Mucosa of rectum (tissue), 2 donors: ENCODE data around the gene LEMD3.

ENCODE experiments used
- H3K27ac ChIP-seq, 2 donors: one replicate each; pipeline ENCODE4 v1.7.0; 2013; ENCODE audit warnings: inconsistent platforms in 2 of 2, low read depth in 2 of 2, low read length in 2 of 2
- H3K27me3 ChIP-seq, 2 donors: one replicate each; pipeline ENCODE4 v1.7.0; 2013; ENCODE audit warnings: low read length in 2 of 2; ENCODE audit not compliant: control insufficient read depth in 2 of 2, insufficient read depth in 2 of 2
- H3K36me3 ChIP-seq, 2 donors: one replicate each; pipeline ENCODE4 v1.7.0; 2013; ENCODE audit warnings: low read length in 2 of 2; ENCODE audit not compliant: control insufficient read depth in 2 of 2, insufficient read depth in 2 of 2
- H3K4me1 ChIP-seq, 2 donors: one replicate each; pipeline ENCODE4 v1.7.0; 2013; ENCODE audit warnings: low read length in 2 of 2, mild to moderate bottlenecking in 1 of 2; ENCODE audit not compliant: control insufficient read depth in 2 of 2, insufficient read depth in 2 of 2
- H3K4me3 ChIP-seq, 2 donors: one replicate each; pipeline ENCODE4 v1.7.0; 2013; ENCODE audit warnings: low read length in 2 of 2
- H3K9ac ChIP-seq, 2 donors: one replicate each; pipeline ENCODE4 v1.7.0; 2013; ENCODE audit warnings: low read length in 2 of 2, low read depth in 1 of 2, mild to moderate bottlenecking in 1 of 2
- H3K9me3 ChIP-seq, 2 donors: one replicate each; pipeline ENCODE4 v1.7.0; 2013; ENCODE audit warnings: low read length in 2 of 2; ENCODE audit not compliant: control insufficient read depth in 2 of 2
- donor health status: healthy.
- donor health status: Normal muscosa, but diverticular disease.

The LEMD3 gene

DNA sequence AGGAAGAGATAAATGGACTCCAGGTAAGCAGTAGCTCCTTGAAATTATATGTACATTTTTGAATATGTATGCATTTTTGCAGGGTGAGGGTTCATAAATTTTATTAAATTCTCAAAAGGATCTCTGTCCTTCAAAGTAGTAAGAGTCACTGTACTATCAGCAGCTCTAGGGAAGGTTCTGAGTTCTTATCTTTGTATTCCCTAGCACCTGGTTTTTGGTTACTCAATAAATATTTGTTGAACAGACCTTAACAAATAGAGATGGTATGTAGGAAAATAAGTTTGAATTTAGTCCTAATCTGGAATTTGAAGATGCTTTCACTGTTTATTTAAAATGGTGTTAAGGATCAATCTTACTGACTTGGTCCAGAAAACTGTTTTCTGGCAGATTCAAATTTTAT lies 18.3 kb downstream of the LEMD3 start:
- peaks cover 0 to 10% of the 10 kb centered on the region in 2 donors for H3K4me1 ChIP-seq

DNA sequence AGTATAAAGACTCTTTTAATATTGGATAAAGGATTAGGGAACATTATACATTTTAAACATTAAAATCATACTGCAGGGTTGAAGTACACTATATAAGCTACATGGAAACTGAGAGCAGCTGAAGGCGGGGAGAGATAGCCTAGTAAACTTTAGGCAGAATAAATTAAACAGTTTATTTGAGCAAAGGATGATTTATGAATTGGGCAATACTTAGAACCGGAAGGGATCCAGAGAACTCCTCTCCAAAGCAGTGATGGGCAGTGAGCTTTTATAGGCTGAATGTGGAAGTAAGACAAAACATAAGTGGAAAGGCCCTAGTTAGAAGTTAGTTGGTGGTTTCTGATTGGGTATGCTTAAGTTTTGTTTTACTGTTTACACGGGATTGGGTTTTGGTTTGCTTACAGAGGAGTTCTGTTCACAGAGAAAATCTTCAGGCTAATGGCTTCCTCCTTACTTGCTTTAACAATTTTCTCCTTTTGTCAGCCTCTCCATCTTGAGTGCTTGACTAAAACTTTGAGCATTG lies 18.9 kb downstream of the LEMD3 start:
- Histone ChIP-seq H3K9me3 (no peaks in the 10 kb centered on the region), H3K9ac (no peak overlapping the region), H3K36me3 (no peaks in the 10 kb centered on the region), H3K27me3 (no peaks in the 10 kb centered on the region), H3K4me1 (peaks cover 0 to 16% of the 10 kb centered on the region in 2 donors), H3K27ac (no peak overlapping the region), H3K4me3 (no peak overlapping the region)

More for the DNA sequence above, 18.3 kb downstream of the LEMD3 start:
- H3K4me3 ChIP-seq: no peak overlapping the region
- no peaks in the 10 kb centered on the region for H3K9me3 ChIP-seq
- peaks cover 0 to 1% of the 10 kb centered on the region in 2 donors for H3K36me3 ChIP-seq
- no peaks in the 10 kb centered on the region for H3K27me3 ChIP-seq
- no peak overlapping the region for H3K27ac ChIP-seq
- no peak overlapping the region for H3K9ac ChIP-seq

DNA sequence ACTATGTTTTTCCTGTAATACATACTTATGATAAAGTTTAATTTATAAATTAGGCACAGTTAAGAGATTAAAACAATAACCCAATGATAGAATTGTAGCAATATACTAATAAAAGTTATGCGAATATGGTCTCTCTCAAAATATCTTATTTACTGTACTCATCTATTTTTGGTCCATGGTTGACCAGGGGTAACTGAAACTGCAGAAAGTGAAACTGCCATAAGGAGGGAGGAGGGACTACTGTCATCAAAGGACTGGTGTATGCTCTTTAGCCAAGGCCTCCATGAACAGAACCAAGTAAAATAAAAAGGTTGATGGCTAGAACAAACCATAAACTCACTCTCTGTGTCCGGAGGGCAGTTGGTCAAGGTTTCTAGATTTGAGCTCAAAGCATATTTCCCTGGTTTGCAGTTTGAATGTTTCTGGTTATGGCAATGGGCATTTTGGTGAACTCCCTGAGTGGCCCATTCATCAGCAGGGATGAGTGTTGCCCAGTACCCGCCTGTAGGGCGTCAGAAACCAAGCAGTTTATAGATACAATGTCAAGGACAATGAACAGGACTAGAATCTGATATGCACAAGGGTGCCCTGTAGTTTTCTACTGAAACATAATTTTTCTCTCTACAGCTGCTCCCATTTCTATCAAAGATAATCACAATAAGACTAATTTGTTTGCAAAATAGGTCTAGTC lies 19.8 kb downstream of the LEMD3 start:
- no peaks in the 10 kb centered on the region for H3K27me3 ChIP-seq
- no peak overlapping the region for H3K4me3 ChIP-seq
- peaks cover 0 to 20% of the 10 kb centered on the region in 2 donors for H3K4me1 ChIP-seq
- H3K9ac ChIP-seq: no peak overlapping the region
- no peaks in the 10 kb centered on the region for H3K36me3 ChIP-seq
- no peak overlapping the region for H3K27ac ChIP-seq
- no peaks in the 10 kb centered on the region for H3K9me3 ChIP-seq

DNA sequence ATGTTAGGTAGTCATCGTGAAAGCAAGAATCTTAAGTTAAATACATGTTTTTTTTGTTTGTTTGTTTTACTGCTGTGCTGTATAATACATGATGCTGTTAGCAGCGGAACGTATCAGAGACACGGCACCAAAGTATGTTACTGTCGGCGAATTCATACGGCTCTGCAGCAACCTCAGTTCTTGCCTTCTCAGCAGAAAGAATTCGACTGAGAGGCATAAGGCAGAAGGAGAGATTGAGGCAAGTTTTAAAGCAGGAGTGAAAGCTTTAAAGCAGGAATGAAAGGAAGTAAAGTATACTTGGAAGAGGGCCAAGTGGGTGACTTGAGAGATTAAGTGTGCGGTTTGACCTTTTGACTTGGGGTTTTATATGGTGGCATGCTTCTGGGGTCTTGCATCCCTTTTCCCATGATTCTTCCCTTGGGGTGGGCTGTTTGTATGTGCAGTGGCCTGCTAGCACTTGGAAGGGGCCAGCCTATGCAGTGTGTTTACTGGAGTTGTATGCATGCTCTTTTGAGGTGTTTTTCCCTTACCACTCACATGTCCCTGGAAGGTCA lies 23.7 kb downstream of the LEMD3 start:
- Histone ChIP-seq H3K4me3 (peak overlapping the region; percentile 14 to 17), H3K4me1 (peaks cover 0 to 20% of the 10 kb centered on the region in 2 donors), H3K36me3 (no peaks in the 10 kb centered on the region), H3K27me3 (no peaks in the 10 kb centered on the region), H3K9ac (no peak overlapping the region), H3K9me3 (no peaks in the 10 kb centered on the region), H3K27ac (no peak overlapping the region)

DNA sequence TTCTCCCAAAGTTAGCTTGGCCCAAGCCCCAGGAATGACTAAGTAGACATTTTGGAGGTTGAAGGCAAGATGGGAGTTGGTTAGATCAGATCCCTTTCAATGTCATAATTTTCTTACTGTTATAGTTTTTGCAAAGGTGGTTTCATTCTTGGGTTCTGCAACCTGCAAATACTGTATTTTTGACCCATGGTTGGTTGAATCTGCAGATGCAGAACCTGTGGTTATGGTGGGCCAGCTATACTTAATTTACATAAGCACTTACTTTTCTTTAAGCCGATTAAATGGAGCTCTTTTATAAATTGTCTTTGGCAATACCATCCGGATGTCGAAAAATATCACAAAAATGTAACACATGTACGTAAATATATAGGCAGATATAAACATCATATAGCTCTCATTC lies 25.6 kb downstream of the LEMD3 start:
- Histone ChIP-seq H3K9ac (no peak overlapping the region), H3K4me3 (no peak overlapping the region), H3K36me3 (no peaks in the 10 kb centered on the region), H3K27me3 (no peaks in the 10 kb centered on the region), H3K27ac (no peak overlapping the region), H3K9me3 (no peaks in the 10 kb centered on the region), H3K4me1 (peaks cover 0 to 17% of the 10 kb centered on the region in 2 donors)

DNA sequence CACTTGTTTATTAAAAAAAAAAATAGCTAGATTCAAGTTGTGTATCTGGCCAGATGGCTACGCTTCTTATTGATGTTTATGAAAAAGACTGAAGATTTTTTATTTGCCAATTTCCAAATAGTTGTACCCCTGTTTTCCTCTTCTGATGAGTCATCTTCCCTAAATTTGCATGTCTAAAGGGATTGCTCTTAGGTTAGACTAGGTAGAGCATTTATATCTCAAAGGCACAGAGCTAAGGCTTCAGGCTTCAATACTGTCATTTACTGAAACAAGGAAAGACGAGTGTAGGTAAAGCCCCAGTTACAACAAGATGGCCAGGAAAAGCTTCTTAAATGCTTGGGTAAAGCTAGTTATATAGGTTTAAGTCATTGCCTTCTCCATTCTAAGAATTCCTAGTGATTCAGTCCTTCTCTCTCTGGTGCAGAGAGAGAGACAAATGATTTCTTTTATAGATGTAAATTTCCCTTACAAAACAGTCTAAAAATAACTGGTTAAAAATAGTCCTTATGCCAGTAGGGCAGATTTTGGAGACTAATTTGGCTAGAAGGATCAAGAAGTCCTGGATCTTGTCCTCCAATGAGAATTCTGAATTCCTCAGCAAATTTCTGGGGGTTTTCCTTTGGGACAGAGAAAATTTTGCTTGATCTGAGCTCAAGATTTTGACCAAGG lies 26.1 kb downstream of the LEMD3 start:
- H3K9ac ChIP-seq: no peak overlapping the region
- H3K4me1 ChIP-seq: peaks cover 0 to 17% of the 10 kb centered on the region in 2 donors
- no peak overlapping the region for H3K4me3 ChIP-seq
- no peaks in the 10 kb centered on the region for H3K9me3 ChIP-seq
- no peaks in the 10 kb centered on the region for H3K36me3 ChIP-seq
- H3K27me3 ChIP-seq: no peaks in the 10 kb centered on the region
- no peak overlapping the region for H3K27ac ChIP-seq

DNA sequence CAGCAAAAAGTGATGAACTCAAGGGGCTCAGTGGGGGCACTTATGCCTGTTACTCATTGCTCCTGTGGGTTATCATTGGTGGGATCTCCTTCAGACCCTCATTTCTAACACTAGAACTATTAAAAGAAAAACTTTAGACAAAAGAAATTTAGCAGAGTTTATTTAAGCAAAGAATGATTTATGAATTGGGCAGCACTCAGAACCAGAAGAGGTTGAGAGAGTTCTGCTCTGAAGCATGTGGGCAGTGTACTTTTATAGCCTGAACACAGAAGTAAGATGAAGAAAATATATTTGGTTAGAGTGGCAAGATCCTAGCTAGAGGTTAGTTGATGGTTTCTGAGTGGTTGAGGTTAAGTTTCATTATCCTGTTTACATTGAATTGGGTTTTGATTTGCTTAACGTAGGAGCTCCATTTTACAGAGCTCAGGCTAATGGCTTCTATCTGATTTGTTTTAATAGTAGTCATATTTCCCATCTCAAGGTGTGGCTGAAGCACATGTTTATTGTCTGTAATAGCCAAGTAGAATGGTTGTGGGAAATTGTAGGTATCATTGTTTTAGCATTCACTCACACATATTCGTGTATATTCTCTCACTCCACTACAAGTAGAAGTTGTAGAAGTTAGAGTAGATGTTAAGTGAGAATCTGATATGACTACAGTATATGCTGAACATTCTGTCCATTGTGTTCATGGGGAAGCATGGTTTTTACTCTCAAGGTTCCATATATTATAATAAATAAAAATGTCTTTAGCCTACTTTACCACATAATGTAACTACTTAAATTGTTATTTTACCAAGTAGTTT lies 27.6 kb downstream of the LEMD3 start:
- Histone ChIP-seq H3K4me1 (peaks cover 0 to 17% of the 10 kb centered on the region in 2 donors), H3K27ac (no peak overlapping the region), H3K27me3 (no peaks in the 10 kb centered on the region), H3K9ac (no peak overlapping the region), H3K9me3 (no peaks in the 10 kb centered on the region), H3K36me3 (no peaks in the 10 kb centered on the region), H3K4me3 (no peak overlapping the region)

DNA sequence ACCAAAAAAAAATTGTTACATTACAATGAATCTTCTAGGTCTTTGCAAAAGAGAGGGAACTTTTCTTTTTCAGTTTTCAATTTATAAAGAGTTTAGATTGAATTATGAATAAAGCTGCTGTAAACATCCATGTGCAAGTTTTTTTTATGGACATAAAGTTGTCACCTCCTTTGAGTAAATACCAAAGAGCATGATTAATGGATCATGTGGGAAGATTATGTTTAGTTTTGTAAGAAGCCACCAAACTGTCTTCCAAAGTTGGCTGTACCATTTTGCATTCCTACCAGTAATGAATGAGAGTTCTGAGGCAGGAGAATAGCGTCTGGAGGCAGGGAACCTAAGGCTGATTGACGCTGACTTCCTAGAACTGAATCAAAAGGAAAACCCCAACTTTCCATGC lies 30.2 kb downstream of the LEMD3 start:
- no peaks in the 10 kb centered on the region for H3K27me3 ChIP-seq
- H3K4me3 ChIP-seq: no peak overlapping the region
- no peaks in the 10 kb centered on the region for H3K4me1 ChIP-seq
- H3K9me3 ChIP-seq: no peaks in the 10 kb centered on the region
- no peak overlapping the region for H3K27ac ChIP-seq
- H3K9ac ChIP-seq: no peak overlapping the region
- no peaks in the 10 kb centered on the region for H3K36me3 ChIP-seq

DNA sequence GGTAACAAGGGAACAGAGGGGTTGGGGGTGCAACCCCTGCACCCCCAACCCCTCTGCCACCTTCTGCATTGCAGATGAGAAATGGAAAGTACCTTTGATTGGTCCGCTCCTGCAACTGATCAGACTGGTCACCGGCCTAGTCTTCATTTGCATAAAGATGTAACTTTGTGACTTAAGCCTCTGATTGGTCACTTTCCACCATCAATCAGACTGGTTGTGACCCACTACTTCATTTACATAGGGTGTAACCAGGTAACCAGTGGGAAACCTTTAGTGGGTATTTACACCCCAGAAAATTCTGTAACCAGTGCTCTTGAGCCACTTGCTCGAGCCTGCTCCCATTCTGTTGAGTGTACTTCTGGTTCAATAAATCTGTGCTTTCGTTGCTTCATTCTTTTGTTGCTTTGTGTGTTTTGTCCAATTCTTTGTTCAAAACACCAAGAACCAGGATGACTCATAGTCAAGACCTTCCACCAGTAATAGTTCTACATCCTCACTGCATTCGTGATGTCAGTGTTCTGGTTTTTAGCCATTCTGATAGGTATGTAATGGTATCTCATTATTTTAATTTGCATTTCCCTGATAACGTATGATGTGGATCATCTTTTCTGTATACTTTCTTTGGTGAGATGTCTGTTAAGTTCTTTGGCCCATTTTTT lies 30.8 kb downstream of the LEMD3 start:
- H3K4me3 ChIP-seq: no peak overlapping the region
- no peaks in the 10 kb centered on the region for H3K27me3 ChIP-seq
- H3K36me3 ChIP-seq: no peaks in the 10 kb centered on the region
- H3K4me1 ChIP-seq: no peaks in the 10 kb centered on the region
- H3K9me3 ChIP-seq: no peaks in the 10 kb centered on the region
- H3K9ac ChIP-seq: no peak overlapping the region
- H3K27ac ChIP-seq: no peak overlapping the region
